AG09309 (cell line): ENCODE results near the gene CCND1.

Experiments
- DNase-seq: peaks from one replicate; pipeline ENCODE4 v3.0.0-alpha.2; 2010; ENCODE audit warnings: low read depth
- H3K4me3 ChIP-seq: 2 replicates; pipeline ENCODE4 v1.5.1; 2011; ENCODE audit warnings: mild to moderate bottlenecking, low read depth, low read length, moderate library complexity; ENCODE audit not compliant: control insufficient read depth
- TF ChIP-seq, protein P1 (sequence below): IDR thresholded peaks from 2 replicates; pipeline ENCODE4 v1.5.1; 2011; ENCODE audit warnings: mild to moderate bottlenecking, low read depth, low read length, inconsistent platforms; ENCODE audit not compliant: insufficient read depth, control insufficient read depth; ENCODE audit errors: missing control alignments

CCND1 gene

DNA sequence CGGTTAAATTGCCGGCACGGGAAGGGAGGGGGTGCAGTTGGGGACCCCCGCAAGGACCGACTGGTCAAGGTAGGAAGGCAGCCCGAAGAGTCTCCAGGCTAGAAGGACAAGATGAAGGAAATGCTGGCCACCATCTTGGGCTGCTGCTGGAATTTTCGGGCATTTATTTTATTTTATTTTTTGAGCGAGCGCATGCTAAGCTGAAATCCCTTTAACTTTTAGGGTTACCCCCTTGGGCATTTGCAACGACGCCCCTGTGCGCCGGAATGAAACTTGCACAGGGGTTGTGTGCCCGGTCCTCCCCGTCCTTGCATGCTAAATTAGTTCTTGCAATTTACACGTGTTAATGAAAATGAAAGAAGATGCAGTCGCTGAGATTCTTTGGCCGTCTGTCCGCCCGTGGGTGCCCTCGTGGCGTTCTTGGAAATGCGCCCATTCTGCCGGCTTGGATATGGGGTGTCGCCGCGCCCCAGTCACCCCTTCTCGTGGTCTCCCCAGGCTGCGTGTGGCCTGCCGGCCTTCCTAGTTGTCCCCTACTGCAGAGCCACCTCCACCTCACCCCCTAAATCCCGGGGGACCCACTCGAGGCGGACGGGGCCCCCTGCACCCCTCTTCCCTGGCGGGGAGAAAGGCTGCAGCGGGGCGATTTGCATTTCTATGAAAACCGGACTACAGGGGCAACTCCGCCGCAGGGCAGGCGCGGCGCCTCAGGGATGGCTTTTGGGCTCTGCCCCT lies 529 bp upstream of the CCND1 start:
- peak overlapping the region; percentile 73 for H3K4me3 ChIP-seq
- no peak for DNase-seq
- TF ChIP-seq, protein P1, sequence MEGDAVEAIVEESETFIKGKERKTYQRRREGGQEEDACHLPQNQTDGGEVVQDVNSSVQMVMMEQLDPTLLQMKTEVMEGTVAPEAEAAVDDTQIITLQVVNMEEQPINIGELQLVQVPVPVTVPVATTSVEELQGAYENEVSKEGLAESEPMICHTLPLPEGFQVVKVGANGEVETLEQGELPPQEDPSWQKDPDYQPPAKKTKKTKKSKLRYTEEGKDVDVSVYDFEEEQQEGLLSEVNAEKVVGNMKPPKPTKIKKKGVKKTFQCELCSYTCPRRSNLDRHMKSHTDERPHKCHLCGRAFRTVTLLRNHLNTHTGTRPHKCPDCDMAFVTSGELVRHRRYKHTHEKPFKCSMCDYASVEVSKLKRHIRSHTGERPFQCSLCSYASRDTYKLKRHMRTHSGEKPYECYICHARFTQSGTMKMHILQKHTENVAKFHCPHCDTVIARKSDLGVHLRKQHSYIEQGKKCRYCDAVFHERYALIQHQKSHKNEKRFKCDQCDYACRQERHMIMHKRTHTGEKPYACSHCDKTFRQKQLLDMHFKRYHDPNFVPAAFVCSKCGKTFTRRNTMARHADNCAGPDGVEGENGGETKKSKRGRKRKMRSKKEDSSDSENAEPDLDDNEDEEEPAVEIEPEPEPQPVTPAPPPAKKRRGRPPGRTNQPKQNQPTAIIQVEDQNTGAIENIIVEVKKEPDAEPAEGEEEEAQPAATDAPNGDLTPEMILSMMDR, result no peak

DNA sequence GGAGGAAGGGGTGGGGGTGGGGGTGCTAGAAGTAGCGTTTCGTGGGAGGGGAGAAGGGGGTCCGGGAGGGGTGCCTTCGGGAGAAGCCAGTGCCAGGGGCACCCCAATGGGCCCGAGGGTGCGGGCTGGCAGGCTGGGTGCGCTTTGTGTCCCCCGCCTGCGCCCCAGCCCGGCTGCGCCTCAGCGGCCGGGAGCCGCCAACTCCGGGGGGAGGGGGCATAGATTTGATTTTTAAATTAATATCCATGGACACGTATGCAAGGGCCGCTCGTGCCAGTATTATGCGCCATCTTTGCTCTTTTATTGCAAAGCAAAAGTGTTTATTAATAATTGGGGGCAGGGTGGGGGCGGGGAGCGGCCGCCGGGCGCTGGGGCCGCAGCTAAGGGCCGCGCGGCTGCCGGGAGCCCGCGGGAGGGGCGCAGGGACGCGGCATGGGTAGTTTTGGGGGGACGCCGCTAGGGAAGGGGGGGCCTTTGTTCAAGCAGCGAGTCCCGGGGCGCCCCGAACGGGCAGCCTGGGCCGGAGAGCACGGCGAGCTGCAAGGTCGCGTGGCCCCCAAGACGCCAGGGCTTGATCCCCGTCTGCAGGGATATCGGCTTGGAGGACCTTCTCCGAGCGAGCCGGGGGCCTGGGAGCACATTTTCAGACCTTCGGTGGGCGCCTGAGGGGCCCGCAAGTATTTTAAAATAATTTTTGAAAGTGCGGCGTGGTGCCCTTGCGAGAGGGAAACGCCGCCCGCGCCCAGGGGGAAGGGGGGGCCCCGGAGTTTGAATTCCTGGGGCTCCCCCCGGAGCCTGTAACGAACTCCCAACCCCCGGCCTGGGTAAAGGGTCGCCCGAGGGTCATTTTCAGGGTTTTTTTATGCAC lies 959 bp downstream of the CCND1 start:
- TF ChIP-seq, protein P1, result no peak
- peak overlapping the region; percentile 73 for H3K4me3 ChIP-seq
- no peak for DNase-seq

DNA sequence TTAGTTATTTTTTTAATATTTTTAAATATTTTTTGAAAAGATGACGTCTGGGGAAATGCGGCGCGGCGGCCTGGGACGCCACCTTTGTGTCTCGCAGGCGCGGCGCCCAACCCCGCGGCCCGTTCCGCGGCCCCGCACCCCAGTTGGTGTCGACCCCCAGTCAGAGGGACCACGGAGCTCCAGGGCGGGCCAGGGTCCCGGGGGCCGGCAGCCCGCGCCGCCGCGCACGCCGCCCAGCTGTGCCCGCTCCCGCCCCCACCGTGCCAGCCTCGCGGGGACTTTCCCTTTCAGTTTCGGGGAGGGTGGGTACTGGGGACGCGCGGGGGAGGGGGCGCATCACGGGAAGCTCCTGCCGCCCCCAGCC lies 1.6 kb downstream of the CCND1 start:
- DNase-seq, result no peak
- TF ChIP-seq, protein P1, result no peak
- H3K4me3 ChIP-seq, result peak overlapping the region; percentile 73

DNA sequence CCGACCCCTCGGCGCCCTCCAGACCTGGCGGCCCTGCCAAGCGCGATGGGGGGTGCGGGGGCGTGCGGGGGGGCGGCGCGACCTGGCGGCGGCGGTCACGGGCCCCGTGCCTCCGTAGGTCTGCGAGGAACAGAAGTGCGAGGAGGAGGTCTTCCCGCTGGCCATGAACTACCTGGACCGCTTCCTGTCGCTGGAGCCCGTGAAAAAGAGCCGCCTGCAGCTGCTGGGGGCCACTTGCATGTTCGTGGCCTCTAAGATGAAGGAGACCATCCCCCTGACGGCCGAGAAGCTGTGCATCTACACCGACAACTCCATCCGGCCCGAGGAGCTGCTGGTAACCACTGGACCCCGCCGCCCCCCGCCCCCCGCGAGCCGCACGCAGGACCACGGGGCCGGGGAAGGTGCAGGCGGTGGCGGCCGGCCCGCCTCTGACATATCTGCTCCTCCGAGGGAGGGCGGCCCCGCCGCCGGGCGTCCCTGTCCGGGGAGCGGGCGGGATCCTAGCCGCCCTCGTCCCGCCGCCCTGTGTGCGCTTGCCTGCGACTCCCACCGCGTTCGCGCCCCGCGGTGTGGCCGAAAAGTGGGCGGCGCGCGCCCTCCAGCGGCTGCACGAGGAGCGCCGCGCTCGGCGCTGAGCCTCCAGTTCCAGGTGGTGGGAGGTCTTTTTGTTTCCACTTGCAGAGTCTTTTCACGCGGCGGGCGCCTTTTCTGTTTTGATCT lies 2.1 kb downstream of the CCND1 start:
- no peak for DNase-seq
- TF ChIP-seq, protein P1, result peak; percentile 68
- peak overlapping the region; percentile 73 for H3K4me3 ChIP-seq

DNA sequence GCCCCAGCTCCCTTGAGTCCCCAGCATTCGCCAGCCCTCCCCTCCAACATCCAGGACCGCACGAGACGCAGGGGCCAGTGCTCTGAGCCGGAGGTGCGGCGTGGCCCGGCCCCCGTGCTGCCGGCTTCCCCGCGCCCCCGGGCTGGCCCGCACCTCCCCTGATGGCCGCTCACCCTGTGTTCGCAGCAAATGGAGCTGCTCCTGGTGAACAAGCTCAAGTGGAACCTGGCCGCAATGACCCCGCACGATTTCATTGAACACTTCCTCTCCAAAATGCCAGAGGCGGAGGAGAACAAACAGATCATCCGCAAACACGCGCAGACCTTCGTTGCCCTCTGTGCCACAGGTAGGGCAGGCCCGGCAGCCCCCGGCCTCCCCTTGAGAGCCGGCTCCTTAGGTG lies 2.7 kb downstream of the CCND1 start:
- H3K4me3 ChIP-seq, result peak overlapping the region; percentile 73
- TF ChIP-seq, protein P1, result no peak
- no peak for DNase-seq
